HEK293 (cell line): ENCODE measurements around the gene KCND2.

Source experiments
- CTCF ChIP-seq: fragments of 450-650 bp; formaldehyde crosslinking; IDR thresholded peaks from 2 replicates; pipeline ENCODE4 v1.5.1; 2016; ENCODE audit warnings: missing biosample characterization, missing genetic modification characterization
- MEIS1 ChIP-seq: sonication (generic); formaldehyde crosslinking; IDR thresholded peaks from 2 replicates; pipeline ENCODE4 v1.8.1; 2022; ENCODE audit warnings: missing genetic modification reagents, mild to moderate bottlenecking, borderline replicate concordance
- ZBTB26 ChIP-seq: fragments of 450-650 bp; formaldehyde crosslinking; optimal IDR thresholded peaks from 2 replicates; pipeline ENCODE3; 2016; ENCODE audit warnings: missing biosample characterization, mild to moderate bottlenecking, missing genetic modification characterization
- ZBTB7A ChIP-seq: fragments of 450-650 bp; formaldehyde crosslinking; IDR thresholded peaks from 2 replicates; pipeline ENCODE4 v1.5.1; 2016; ENCODE audit warnings: low read depth, missing biosample characterization, missing genetic modification characterization
- ZNF169 ChIP-seq: fragments of 450-650 bp; formaldehyde crosslinking; IDR thresholded peaks from 2 replicates; pipeline ENCODE4 v1.5.1; 2016; ENCODE audit warnings: missing biosample characterization, missing genetic modification characterization
- ZNF704 ChIP-seq: fragments of 450-650 bp; formaldehyde crosslinking; IDR thresholded peaks from 2 replicates; pipeline ENCODE4 v1.5.1; 2016; ENCODE audit warnings: missing biosample characterization, missing genetic modification characterization
- ZSCAN5A ChIP-seq: fragments of 450-650 bp; formaldehyde crosslinking; IDR thresholded peaks from 2 replicates; pipeline ENCODE4 v1.5.1; 2016; ENCODE audit warnings: missing biosample characterization, missing genetic modification characterization

- TF ChIP-seq CTCF (no peak), ZSCAN5A (tag by site-specific recombination) (no peak), ZBTB7A (tag by site-specific recombination) (no peak), ZNF169 (tag by site-specific recombination) (no peak), MEIS1 (no peak), ZNF704 (tag by site-specific recombination) (no peak), ZBTB26 (tag by site-specific recombination) (no peak)
Measured at GRCh38 chr7:120723465-120724385, 450.8 kb downstream of the KCND2 start.
